Astrocyte of the cerebellum (primary cell): ENCODE data around the gene UBE2O.

Experiments used
- DNase-seq: peaks from one replicate; pipeline ENCODE4 v3.0.0-alpha.2; 2011; ENCODE audit warnings: low read depth
- H3K4me3 ChIP-seq: 2 replicates; pipeline ENCODE4 v1.5.1; 2011; ENCODE audit warnings: mild to moderate bottlenecking, low read depth, low read length, moderate library complexity
- in situ Hi-C: cut with HindIII; loops from 2 replicates; pipeline ENCODE4 v1.10.0; 2017; ENCODE audit warnings: low sequenced_read_pairs
- TF ChIP-seq, protein P1 (sequence below): IDR thresholded peaks from 2 replicates; pipeline ENCODE4 v1.5.1; 2012; ENCODE audit warnings: low read length, low read depth, moderate library complexity, mild to moderate bottlenecking; ENCODE audit errors: missing control alignments

The UBE2O gene

GRCh38 chr17:76356803-76357456 is 96.0 kb downstream of the UBE2O start:
- no peak overlapping the region for H3K4me3 ChIP-seq
- TF ChIP-seq, protein P1, sequence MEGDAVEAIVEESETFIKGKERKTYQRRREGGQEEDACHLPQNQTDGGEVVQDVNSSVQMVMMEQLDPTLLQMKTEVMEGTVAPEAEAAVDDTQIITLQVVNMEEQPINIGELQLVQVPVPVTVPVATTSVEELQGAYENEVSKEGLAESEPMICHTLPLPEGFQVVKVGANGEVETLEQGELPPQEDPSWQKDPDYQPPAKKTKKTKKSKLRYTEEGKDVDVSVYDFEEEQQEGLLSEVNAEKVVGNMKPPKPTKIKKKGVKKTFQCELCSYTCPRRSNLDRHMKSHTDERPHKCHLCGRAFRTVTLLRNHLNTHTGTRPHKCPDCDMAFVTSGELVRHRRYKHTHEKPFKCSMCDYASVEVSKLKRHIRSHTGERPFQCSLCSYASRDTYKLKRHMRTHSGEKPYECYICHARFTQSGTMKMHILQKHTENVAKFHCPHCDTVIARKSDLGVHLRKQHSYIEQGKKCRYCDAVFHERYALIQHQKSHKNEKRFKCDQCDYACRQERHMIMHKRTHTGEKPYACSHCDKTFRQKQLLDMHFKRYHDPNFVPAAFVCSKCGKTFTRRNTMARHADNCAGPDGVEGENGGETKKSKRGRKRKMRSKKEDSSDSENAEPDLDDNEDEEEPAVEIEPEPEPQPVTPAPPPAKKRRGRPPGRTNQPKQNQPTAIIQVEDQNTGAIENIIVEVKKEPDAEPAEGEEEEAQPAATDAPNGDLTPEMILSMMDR = no peak
- in situ Hi-C loops = no loop called here
- no peak for DNase-seq

DNA sequence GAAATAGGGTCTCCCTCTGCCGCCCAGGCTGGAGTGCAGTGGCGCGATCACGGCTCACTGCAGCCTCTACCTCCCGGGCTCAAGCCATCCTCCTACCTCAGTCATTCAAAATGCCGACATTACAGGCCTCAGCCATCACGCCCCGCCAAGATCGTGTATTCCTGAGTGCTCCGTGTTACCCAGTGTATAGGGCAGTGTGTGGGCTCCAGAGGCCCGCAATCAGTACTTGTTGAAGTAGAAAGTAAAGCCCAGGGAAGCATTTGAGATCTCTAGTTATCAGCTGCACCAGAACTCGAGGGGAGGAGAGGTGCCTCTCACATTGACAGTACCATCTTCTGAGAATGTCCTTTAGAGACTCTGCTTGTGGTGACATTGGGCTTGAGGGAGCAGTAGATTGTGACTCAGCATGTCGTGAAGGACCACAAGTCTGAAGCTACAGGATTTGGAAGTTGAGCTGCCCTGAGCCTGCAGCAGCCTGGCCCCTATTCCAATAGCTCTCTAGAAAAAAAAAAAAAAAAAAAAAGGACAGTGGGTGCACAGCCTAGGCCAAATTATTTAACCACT is 98.1 kb downstream of the UBE2O start:
- TF ChIP-seq, protein P1 = no peak
- in situ Hi-C loops = no loop called here

GRCh38 chr17:76354317-76354729 is 98.6 kb downstream of the UBE2O start:
- in situ Hi-C loops = no loop called here
- DNase-seq = no peak
- TF ChIP-seq, protein P1 = no peak
- H3K4me3 ChIP-seq = peak overlapping the region; percentile 80

More for the DNA sequence above, 98.1 kb downstream of the UBE2O start:
- no peak overlapping the region for H3K4me3 ChIP-seq
- no peak for DNase-seq

DNA sequence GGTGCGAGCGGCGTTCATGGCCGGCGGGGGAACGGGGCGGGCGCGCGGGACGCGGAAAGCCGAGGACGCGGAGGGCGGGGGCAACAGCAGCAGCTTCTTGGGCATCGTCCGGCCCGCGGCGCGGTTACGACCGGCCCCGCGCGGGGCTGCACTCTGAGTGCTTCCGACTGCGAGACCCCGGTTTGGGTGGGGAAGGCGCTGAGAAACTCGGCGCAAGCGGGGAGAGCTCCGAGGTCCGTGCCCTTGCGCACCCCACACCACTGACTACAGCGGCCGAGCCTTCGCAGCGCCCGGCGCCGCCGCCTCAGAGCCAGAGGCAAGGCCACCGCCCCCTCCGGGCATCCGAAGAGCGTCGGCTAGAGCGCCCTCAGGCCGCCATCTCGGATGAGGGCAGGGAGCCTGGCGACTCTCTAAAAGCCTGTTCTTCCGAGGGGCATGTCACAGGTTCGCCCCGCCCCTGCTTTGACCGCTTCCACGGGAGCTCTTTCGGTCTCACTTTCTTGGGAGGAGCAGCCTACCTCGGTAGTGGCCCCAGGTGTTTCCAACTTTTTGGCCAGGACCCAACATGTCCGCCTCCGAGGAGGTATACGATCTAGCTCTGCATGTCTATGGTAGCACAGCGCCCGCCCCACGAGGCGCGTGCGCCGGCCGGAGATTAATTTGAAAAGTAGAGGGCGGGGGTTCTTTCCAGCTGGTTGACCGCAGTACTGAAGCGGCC is 99.2 kb downstream of the UBE2O start, which contains the start of gene PRPSAP1:
Gene PRPSAP1 (minus strand): TSS at position 318 of the 718 bp plus-strand sequence. CDS start 213 bp downstream, at position 105.
- peak within 1 kb of the TSS; percentile 80 for H3K4me3 ChIP-seq
- TF ChIP-seq, protein P1 = peak; percentile 64
- peak; percentile 65 for DNase-seq
- in situ Hi-C loops = no loop called here

DNA sequence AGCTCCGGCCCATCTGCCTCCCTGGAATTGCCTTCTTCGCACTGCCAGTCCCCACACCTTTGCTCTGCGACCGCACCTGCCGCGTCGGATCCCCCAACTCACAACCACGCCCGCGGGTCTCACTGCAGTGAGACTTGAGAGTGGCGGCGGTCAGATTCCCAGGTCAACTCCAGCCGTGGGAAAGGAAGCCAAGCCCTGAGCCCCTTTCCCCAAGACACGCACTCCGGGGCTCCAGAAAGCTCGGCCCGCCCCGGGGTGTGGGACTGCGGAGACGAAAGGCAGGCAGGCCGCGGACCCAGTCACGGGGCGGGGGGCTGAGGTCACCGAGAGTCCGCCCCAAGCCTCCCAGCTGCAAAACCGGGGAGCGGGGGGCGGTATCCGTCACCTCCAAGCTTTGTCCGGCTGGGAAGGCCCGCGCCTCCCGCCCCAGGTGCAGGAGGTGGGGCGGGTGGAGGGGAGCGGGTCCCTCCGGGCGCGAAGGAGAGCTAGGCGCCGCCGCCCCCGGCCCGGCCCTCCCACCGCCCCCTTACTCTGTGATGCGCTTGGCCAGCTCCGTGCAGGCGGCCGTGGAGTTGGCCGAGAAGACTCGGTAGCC is 99.9 kb downstream of the UBE2O start:
- TF ChIP-seq, protein P1 = no peak
- in situ Hi-C loops = no loop called here
- peak overlapping the region; percentile 80 for H3K4me3 ChIP-seq
- DNase-seq = no peak

DNA sequence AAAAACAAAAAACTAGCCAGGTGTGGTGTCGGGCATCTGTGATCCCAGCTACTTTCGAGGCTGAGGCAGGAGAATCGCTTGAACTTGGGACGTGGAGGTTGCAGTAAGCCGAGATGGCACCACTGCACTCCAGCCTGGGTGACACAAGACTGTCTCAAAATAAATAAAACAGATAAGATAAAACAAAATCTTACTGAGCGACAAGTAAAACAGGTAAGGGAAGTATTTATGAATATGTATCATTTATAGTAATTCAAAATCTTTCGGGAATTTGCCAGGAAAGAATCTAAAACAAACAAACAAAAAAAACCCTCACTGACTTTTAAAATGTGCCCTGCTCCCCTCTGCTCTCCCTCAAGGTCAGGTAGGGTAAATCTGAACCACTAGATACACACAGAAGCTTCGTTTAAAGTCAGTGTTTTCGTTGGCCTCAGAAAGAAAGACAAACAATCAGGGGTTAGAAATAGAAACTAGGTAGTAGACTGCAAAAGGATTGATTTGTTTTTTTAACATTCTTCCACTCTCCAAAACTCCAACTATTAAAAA is 101.4 kb downstream of the UBE2O start:
- H3K4me3 ChIP-seq = no peak overlapping the region

More for the DNA sequence above, 101.4 kb downstream of the UBE2O start:
- in situ Hi-C loops = no loop called here
- no peak for DNase-seq
- TF ChIP-seq, protein P1 = no peak
